HL-60 (cell line): ENCODE data around the gene SLC12A7.

Experiments used
- POLR2AphosphoS5 ChIP-seq: IDR thresholded peaks from 2 replicates; pipeline ENCODE4 v1.6.1; 2012; ENCODE audit warnings: low read depth
- TF ChIP-seq, protein P1 (sequence below): IDR thresholded peaks from one replicate; pipeline ENCODE4 v1.5.1; 2011; ENCODE audit warnings: low read length, control low read depth, inconsistent platforms; ENCODE audit not compliant: insufficient read depth

GRCh38 chr5:1021136-1021968 lies 90.5 kb downstream of the SLC12A7 start:
- TF ChIP-seq, protein P1, sequence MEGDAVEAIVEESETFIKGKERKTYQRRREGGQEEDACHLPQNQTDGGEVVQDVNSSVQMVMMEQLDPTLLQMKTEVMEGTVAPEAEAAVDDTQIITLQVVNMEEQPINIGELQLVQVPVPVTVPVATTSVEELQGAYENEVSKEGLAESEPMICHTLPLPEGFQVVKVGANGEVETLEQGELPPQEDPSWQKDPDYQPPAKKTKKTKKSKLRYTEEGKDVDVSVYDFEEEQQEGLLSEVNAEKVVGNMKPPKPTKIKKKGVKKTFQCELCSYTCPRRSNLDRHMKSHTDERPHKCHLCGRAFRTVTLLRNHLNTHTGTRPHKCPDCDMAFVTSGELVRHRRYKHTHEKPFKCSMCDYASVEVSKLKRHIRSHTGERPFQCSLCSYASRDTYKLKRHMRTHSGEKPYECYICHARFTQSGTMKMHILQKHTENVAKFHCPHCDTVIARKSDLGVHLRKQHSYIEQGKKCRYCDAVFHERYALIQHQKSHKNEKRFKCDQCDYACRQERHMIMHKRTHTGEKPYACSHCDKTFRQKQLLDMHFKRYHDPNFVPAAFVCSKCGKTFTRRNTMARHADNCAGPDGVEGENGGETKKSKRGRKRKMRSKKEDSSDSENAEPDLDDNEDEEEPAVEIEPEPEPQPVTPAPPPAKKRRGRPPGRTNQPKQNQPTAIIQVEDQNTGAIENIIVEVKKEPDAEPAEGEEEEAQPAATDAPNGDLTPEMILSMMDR = no peak
- TF ChIP-seq POLR2AphosphoS5 = no peak
